OCI-LY1 (cell line): Measurements from ENCODE around the gene SAMMSON.

Experiments used
- H2AFZ ChIP-seq: fragments of 200-600 bp; sonication (generic), shearing (Covaris generic); 2 replicates; pipeline ENCODE4 v1.6.0; 2014; ENCODE audit warnings: antibody characterized with exemption, mild to moderate bottlenecking, low read length
- H3F3A ChIP-seq: fragments of 200-600 bp; sonication (generic), shearing (Covaris generic); 2 replicates; pipeline ENCODE4 v1.6.0; 2014; ENCODE audit warnings: mild to moderate bottlenecking, antibody characterized with exemption, low read length, moderate library complexity; ENCODE audit not compliant: insufficient read depth
- H3K27ac ChIP-seq: fragments of 200-600 bp; sonication (generic); 2 replicates; pipeline ENCODE4 v1.5.1; 2014; ENCODE audit warnings: low read length, mixed run types, mild to moderate bottlenecking, low read depth; ENCODE audit not compliant: poor library complexity, severe bottlenecking
- H3K27me3 ChIP-seq: fragments of 200-600 bp; sonication (generic); 2 replicates; pipeline ENCODE4 v1.6.0; 2014; ENCODE audit warnings: antibody characterized with exemption, mild to moderate bottlenecking, low read length, moderate library complexity; ENCODE audit not compliant: insufficient read depth
- H3K36me3 ChIP-seq: fragments of 200-600 bp; sonication (generic); 2 replicates; pipeline ENCODE4 v1.6.1; 2014; ENCODE audit warnings: mild to moderate bottlenecking, antibody characterized with exemption, low read length, moderate library complexity, mixed read lengths; ENCODE audit not compliant: insufficient read depth
- H3K4me1 ChIP-seq: fragments of 200-600 bp; sonication (generic); 2 replicates; pipeline ENCODE4 v1.5.1; 2014; ENCODE audit warnings: mild to moderate bottlenecking, low read length, moderate library complexity; ENCODE audit not compliant: insufficient read depth, severe bottlenecking
- H3K4me2 ChIP-seq: fragments of 200-600 bp; sonication (generic), shearing (Covaris generic); 2 replicates; pipeline ENCODE4 v1.6.1; 2014; ENCODE audit warnings: low read length
- H3K4me3 ChIP-seq: fragments of 200-600 bp; sonication (generic); 2 replicates; pipeline ENCODE4 v1.5.1; 2014; ENCODE audit warnings: low read length, low read depth, mild to moderate bottlenecking, mixed read lengths; ENCODE audit not compliant: poor library complexity, severe bottlenecking
- H3K79me2 ChIP-seq: fragments of 200-600 bp; shearing (Covaris generic); 2 replicates; pipeline ENCODE4 v1.6.1; 2016; ENCODE audit warnings: mixed run types, low read length, mixed read lengths; ENCODE audit not compliant: insufficient read depth
- H3K9ac ChIP-seq: fragments of 200-600 bp; sonication (generic), shearing (Covaris generic); 2 replicates; pipeline ENCODE4 v1.6.1; 2014; ENCODE audit warnings: mild to moderate bottlenecking, low read length, mixed read lengths
- H3K9me2 ChIP-seq: fragments of 200-600 bp; sonication (generic), shearing (Covaris generic); 2 replicates; pipeline ENCODE4 v1.6.1; 2014; ENCODE audit warnings: low read depth, mild to moderate bottlenecking, low read length, mixed read lengths
- H3K9me3 ChIP-seq: fragments of 200-600 bp; shearing (Covaris generic); 2 replicates; pipeline ENCODE4 v1.6.1; 2014; ENCODE audit warnings: low read length, mixed read lengths
- H4K20me1 ChIP-seq: fragments of 200-600 bp; sonication (generic), shearing (Covaris generic); 2 replicates; pipeline ENCODE4 v1.6.0; 2016; ENCODE audit warnings: mild to moderate bottlenecking, low read length; ENCODE audit not compliant: insufficient read depth
- EZH2 ChIP-seq: fragments of 200-600 bp; sonication (generic), shearing (Covaris generic); IDR thresholded peaks from 2 replicates; pipeline ENCODE4 v1.8.0; 2017; ENCODE audit warnings: borderline replicate concordance, mixed run types, mild to moderate bottlenecking, antibody characterized with exemption, low read length, moderate library complexity, mixed read lengths
- TF ChIP-seq, protein P1 (sequence below): fragments of 200-600 bp; sonication (generic), shearing (Covaris generic); IDR thresholded peaks from 2 replicates; pipeline ENCODE4 v1.5.1; 2017; ENCODE audit warnings: mild to moderate bottlenecking, antibody characterized with exemption, low read length, moderate library complexity, mixed read lengths

Gene SAMMSON

DNA sequence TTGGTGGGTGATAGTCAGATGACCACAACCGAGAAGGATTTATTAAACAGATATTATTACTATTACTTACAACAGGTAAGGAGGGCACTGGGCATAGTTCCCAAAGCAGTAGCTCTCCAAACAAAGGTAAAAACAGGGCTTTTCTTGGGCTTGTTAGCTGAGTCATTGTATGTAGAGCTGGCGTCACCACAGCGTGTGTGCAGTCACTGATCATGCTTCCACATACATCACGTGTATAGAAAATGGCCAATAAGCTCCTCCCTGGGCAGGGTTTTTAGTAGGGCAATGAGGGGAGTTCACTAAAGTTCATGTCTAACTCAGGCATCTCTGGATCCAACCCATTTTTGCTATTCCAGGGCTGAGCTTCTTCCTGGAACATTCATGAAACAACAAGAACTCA lies 5.8 kb upstream of the SAMMSON start:
- no peaks in the 10 kb centered on the region for H3K79me2 ChIP-seq
- no peak for TF ChIP-seq EZH2
- TF ChIP-seq, protein P1, sequence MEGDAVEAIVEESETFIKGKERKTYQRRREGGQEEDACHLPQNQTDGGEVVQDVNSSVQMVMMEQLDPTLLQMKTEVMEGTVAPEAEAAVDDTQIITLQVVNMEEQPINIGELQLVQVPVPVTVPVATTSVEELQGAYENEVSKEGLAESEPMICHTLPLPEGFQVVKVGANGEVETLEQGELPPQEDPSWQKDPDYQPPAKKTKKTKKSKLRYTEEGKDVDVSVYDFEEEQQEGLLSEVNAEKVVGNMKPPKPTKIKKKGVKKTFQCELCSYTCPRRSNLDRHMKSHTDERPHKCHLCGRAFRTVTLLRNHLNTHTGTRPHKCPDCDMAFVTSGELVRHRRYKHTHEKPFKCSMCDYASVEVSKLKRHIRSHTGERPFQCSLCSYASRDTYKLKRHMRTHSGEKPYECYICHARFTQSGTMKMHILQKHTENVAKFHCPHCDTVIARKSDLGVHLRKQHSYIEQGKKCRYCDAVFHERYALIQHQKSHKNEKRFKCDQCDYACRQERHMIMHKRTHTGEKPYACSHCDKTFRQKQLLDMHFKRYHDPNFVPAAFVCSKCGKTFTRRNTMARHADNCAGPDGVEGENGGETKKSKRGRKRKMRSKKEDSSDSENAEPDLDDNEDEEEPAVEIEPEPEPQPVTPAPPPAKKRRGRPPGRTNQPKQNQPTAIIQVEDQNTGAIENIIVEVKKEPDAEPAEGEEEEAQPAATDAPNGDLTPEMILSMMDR, result no peak
- no peak overlapping the region for H3K9ac ChIP-seq
- H3K9me3 ChIP-seq, result no peaks in the 10 kb centered on the region
- H3K4me3 ChIP-seq, result no peak overlapping the region
- no peaks in the 10 kb centered on the region for H3K9me2 ChIP-seq
- H3F3A ChIP-seq, result no peaks in the 10 kb centered on the region
- no peak overlapping the region for H3K27ac ChIP-seq
- H3K4me2 ChIP-seq, result no peak overlapping the region
- no peaks in the 10 kb centered on the region for H3K27me3 ChIP-seq
- no peaks in the 10 kb centered on the region for H3K36me3 ChIP-seq
- no peaks in the 10 kb centered on the region for H3K4me1 ChIP-seq
- no peak overlapping the region for H2AFZ ChIP-seq
- H4K20me1 ChIP-seq, result no peaks in the 10 kb centered on the region

DNA sequence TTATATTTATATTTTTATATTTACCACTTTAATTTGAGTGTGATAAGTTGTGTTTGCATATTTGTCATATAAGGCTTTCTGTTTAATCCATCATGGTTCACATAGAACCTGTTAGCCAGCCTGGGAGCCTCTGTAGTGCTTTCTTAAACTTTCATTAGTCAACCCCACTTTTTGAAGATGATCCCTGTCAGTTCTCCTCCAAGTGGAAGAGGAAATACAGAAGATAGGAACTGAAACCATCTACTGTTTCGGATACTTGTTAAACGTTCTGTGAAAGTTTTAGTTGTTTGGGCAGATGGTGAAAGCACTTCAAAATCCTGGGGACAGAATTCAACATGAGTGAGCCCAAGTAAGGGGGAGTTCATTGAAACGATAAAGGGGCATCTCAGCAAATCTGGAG lies 4.6 kb upstream of the SAMMSON start:
- no peak for TF ChIP-seq EZH2
- TF ChIP-seq, protein P1, result no peak
- Histone ChIP-seq H3K9me2 (no peaks in the 10 kb centered on the region), H3K27ac (no peak overlapping the region), H3K4me2 (no peak overlapping the region), H3K9me3 (no peaks in the 10 kb centered on the region), H3K79me2 (no peaks in the 10 kb centered on the region), H3F3A (no peaks in the 10 kb centered on the region), H3K4me3 (no peak overlapping the region), H3K4me1 (no peaks in the 10 kb centered on the region), H3K27me3 (no peaks in the 10 kb centered on the region), H3K36me3 (no peaks in the 10 kb centered on the region), H3K9ac (no peak overlapping the region), H2AFZ (no peak overlapping the region), H4K20me1 (no peaks in the 10 kb centered on the region)

DNA sequence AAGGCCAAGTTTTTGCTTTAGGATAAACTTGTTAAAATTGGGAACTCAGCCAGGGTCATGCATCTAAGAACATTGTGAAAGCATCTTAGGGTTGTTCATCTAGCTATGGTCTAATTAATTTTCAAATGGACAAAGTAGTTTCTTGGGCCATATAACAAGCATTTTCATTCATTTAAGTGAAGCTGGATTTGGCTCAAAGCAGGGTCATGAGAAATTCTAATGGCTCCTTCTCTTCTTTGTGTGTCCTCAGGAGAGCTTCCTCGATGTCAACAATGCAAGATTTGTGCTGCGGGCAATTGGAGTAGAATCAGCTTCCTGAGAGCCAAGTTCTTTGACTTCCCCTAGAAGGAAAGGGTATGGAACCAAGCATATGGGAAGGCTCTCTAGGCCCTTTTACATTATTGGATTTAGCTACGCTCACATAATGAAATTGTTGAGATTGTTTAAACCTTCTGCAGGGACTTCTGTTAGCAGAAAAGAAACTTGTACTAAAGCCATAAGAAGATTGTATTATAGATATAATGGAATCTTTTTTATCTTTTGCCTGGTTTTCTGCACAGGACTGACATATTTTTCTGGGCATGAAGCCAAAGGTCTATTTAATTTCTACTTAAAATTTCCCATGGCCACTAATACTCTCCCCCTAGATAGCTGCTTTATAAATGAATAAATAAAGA lies 1.8 kb upstream of the SAMMSON start:
- H3K27ac ChIP-seq, result no peak overlapping the region
- no peak for TF ChIP-seq EZH2
- TF ChIP-seq, protein P1, result no peak
- no peaks in the 10 kb centered on the region for H3F3A ChIP-seq
- no peaks in the 10 kb centered on the region for H3K27me3 ChIP-seq
- H3K4me3 ChIP-seq, result no peak overlapping the region
- no peaks in the 10 kb centered on the region for H3K36me3 ChIP-seq
- H3K4me1 ChIP-seq, result no peaks in the 10 kb centered on the region
- H2AFZ ChIP-seq, result no peak overlapping the region
- no peaks in the 10 kb centered on the region for H3K9me3 ChIP-seq
- no peaks in the 10 kb centered on the region for H3K9me2 ChIP-seq
- no peak overlapping the region for H3K4me2 ChIP-seq
- H3K9ac ChIP-seq, result no peak overlapping the region
- H4K20me1 ChIP-seq, result no peaks in the 10 kb centered on the region
- H3K79me2 ChIP-seq, result no peaks in the 10 kb centered on the region
